GM21447 (cell line): ENCODE data around the gene AKR1C2.
"Not testable (repeated sequence)": the region's sequence is repeated elsewhere in the genome, so short reads cannot be mapped to it uniquely, and the experiment has no call there.

Experiments used
- ATAC-seq: cut with Tn5 transposase; IDR thresholded peaks from one replicate; pipeline ENCODE4 v1.9.1; 2021; ENCODE audit not compliant: unreplicated experiment

Gene AKR1C2

DNA sequence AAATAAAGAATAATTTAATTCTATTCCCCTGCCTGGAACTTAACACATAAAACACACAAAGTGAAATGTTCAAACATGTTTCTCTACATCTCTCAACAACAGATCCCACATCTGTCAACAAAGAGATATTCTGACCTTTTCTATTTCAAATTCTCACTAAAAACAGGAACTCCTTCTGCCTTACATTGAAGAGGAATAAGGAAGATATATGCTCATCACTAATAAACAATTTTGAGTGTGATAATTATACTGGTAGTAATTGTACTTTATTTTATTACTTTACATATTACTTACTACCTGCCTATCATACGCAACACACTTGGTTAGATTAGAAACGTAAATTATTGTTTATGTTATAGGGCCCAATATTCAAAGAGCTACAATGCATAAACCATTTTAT lies 13.4 kb downstream of the AKR1C2 start:
- ATAC-seq = no peak

- ATAC-seq = not testable (repeated sequence)
Measured at GRCh38 chr10:4988000-4988641, 15.5 kb downstream of the AKR1C2 start.

DNA sequence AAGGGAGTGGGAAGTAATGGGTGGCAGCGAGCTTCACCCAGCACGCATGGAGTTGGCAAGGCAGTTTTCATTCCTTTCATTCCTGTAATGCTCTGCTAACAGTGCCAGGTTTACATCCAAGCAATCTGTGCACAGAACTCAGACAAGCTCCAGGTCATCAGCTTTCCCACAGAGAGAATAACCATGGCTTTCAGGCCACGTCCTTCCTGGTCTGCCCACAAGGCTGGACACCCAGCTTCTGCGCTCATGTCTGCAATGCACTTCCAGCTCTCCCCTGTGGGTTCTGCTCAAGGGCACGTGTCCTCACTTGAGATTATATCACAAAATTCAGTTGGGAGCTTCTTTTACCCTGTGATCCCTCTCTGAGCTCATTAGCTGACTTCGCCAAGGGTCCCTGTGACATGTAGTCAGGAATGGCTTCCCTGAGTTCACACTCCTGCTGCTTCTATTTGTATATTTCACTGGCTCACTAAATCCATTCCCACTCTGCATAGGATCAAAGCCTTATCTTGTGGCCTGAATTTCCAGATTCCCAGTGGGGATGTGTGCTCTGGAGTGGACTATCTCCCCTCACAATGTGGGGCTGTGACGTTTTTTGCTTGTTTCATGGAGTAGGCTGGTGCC lies 18.6 kb downstream of the AKR1C2 start:
- ATAC-seq = no peak

GRCh38 chr10:4984223-4984622 lies 19.4 kb downstream of the AKR1C2 start:
- no peak for ATAC-seq

DNA sequence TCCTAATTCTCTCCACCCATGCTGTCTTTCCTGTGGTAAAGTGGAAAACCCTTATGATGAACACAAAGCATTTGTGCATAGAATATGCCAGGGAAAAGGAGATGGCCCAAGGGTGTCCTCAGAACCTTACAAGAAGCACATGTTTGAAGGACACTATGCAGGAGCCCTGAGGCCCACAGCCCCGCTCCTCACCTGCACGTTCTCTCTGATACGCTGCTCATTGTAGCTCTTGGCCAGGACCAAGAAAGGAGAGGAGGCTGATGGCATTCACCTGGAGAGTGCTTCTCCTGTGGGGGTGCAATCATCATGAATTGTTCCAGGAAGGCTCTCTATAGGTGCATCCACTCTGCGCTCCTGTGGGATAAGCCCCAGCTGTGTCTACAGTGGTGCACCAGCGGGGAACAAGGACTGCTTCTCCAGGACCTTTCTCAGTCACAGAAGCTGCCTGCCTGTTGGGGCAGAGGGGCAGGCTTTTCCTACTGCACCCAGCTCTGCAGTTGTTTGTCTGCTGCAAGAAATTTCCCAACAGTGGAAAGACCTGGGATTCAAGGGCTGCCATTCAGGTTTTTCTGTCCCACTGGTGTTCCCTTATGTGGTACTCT lies 19.9 kb downstream of the AKR1C2 start:
- ATAC-seq = no peak

- ATAC-seq = no peak
Measured at GRCh38 chr10:4982764-4983226, 20.9 kb downstream of the AKR1C2 start.

DNA sequence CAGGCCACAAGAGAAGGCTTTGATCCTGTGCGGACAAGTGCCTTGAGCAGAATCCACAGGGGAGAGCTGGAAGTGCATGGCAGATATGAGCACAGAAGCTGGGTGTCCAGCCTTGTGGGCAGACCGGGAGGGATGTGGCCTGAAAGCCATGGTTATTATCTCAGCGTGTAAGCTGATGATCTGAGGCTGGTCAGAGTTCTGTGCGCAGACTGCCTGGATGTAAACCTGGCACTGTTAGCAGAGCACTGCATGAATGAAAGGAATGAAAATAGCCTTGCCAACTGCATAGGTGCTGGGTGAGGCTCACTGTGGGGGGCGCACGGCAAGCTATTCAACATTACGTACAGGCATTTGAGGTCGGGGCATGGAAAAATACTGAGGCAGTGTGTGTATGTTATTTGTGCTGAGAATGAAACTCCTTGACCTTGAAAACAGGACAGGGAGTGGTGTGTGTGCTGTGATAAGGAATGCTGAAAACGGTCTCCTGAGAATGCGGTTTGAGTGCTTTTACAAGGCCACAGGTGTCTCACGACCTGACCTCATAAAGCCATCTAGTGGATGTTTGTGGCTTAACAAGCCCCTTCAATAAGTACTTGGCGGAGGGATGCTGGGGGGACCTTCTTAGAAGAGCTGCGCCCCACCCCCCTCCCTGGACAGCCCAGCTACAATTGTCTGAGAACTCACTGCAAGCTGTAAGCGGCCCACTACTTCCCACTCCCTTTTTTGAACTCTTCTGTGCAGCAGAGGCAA lies 21.8 kb downstream of the AKR1C2 start:
- no peak for ATAC-seq

DNA sequence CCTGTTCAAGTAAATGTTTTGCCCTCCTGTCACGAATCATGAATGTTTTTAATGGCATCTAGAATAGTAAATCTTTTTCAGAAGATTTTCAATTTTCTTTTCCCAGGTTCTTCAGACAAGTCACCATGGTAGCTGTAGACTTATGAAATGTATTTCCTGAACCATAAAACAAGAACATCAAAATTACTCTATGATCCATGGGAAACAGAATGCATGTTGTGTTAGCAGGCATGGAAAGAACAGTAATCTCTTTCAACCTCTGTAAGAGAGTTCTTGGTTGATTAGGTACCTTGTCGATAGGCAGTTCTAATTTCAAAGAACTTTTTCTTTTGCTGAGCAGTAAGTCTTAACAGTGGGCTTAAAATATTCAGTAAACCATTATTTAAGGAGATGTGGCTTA lies 22.9 kb downstream of the AKR1C2 start:
- ATAC-seq = no peak

- ATAC-seq = no peak
Measured at GRCh38 chr10:4978870-4979269, 24.8 kb downstream of the AKR1C2 start.

DNA sequence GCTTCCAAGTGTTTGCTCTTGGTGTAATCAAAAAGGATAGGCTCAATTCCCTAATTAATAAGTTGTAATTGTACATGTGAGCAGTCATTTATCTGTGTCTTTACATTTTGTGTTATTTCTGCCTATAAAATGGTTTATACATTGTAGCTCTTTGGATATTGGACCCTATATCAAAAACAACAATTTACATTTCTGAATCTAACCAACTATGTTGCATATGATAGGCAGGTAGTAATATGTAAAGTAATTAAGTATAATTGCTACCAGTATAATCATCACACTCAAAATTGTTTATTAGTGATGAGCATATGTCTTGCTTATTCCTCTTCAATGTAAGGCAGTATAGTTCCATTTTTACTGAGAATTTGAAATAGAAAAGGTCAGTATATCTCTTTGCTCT lies 26.6 kb downstream of the AKR1C2 start:
- no peak for ATAC-seq

DNA sequence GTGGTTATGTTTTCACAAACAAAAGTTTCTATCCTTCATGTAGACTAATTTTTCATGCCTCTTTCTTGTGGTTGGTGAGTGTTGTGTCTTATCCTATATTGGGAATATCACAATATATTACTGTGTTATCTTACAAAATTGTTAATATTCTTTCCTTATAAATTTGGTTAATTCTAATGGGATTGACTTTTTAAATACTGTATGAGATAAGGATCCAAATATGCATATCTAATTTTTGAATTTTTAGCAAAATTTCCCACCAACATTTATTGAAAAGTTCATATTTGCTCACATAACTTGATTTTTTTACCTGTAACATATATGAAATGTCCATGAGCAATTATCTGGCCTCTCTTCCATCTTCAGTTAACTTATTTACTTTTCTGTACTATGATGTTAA lies 29.3 kb downstream of the AKR1C2 start:
- not testable (repeated sequence) for ATAC-seq

DNA sequence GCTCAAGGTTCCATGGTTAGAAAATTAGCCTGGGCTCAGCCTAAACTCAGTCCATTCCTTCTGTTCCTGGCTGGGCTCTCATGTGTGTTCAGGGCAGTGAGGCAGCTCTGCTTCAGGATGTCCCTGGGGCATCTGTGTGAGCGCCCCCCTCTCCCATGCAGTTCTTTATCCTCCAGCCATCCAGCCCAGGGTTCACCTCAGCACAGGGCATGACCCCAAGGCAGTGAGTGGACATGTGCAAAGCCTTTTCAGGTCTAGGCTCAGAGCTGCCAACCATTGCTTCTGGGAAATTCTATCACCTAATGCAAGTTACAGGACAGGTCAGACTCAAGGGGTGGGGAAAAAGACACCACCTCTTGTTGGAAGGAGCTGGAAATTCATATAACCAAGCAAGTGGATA lies 30.4 kb downstream of the AKR1C2 start:
- ATAC-seq = not testable (repeated sequence)

DNA sequence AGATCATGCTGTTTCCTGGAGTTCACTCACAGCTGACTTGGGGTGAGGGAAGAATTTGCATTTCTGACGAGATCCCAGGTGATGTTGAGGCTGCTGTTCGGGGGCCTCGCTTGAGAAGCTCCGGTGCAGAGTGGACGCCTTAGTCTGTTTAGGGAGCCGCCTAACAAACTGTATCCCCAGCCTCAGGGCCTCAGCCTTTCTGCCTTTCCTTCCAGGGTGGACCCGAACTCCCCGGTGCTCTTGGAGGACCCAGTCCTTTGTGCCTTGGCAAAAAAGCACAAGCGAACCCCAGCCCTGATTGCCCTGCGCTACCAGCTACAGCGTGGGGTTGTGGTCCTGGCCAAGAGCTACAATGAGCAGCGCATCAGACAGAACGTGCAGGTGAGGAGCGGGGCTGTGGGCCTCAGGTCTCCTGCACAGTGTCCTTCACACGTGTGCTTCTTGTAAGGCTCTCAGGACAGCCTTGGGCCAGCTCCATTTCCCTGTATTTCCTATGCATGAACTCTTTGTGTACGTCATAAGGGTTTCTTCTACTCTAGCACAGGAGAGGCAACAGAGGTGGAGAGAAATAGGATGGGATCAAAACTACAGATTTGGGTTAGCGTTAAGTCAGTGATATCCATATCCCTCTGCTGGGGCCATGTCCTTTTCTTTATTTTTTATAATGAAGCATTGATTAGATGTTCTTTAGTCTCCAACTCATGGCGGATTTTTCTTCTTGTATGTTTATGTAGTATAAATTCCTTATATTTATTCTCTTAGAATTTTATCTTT lies 31.1 kb downstream of the AKR1C2 start:
- ATAC-seq = not testable (repeated sequence)

DNA sequence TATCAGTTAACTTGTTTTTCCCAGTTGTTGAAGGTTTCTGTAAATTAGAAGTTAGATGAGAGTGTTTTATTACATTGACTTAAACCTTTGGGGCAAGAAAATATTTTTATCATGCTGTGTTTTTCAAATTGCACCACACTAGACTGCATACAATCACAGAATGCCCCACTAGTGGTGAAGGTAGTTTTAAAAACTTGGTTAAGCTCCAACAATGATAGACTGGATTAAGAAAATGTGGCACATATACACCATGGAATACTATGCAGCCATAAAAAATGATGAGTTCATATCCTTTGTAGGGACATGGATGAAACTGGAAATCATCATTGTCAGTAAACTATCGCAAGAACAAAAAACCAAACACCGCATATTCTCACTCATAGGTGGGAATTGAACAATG lies 33.3 kb downstream of the AKR1C2 start:
- not testable (repeated sequence) for ATAC-seq

DNA sequence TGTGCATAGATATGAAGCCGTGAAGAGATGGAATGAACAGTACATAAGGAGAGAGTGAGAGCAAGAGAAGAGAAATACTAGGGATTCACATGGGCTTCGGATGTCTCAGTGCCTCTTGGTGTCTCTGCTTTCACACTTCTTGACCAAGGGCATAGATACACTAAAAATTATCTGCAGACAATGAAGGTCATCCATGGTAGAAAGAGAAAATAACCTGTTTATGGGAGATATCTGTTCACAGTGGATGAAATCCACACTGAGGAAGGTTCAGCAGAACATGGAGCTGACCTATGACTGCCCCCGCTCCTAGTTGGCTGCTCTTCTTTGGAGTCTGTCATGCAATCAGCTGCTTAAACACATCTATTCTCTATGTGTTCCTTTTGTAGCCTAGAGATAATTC lies 34.4 kb downstream of the AKR1C2 start:
- not testable (repeated sequence) for ATAC-seq

GRCh38 chr10:4967189-4967588 lies 36.5 kb downstream of the AKR1C2 start:
- ATAC-seq = not testable (repeated sequence)

DNA sequence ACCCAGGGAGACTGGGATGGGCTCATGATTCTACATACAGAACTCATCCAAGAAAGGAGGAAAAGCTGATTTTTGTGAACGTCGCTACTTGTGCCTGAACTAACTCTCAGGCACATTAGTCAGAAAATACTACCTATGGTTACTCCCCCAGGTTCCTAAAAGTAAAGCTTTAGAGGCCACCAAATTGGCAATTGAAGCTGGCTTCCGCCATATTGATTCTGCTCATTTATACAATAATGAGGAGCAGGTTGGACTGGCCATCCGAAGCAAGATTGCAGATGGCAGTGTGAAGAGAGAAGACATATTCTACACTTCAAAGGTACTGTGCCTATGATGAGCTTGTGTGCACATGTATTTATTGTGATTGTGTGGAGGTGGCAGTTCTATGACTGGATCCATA lies 37.9 kb downstream of the AKR1C2 start:
- ATAC-seq = not testable (repeated sequence)

DNA sequence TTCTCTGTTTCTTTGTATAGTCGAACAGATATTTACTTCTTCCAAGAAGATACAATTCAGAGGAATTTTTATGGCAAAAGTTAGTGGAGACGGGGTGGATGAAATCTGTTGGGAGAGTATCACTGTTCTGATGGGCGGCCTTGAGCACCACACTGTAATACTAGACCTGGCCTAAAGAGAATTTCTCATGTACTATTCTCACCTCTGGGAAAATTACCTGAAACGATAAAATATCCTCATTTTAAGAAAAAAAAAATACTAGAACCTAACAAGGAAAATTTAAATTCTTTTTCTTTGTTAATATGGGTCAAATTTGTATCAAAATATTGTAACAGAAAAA lies 39.9 kb downstream of the AKR1C2 start:
- ATAC-seq = not testable (repeated sequence)

DNA sequence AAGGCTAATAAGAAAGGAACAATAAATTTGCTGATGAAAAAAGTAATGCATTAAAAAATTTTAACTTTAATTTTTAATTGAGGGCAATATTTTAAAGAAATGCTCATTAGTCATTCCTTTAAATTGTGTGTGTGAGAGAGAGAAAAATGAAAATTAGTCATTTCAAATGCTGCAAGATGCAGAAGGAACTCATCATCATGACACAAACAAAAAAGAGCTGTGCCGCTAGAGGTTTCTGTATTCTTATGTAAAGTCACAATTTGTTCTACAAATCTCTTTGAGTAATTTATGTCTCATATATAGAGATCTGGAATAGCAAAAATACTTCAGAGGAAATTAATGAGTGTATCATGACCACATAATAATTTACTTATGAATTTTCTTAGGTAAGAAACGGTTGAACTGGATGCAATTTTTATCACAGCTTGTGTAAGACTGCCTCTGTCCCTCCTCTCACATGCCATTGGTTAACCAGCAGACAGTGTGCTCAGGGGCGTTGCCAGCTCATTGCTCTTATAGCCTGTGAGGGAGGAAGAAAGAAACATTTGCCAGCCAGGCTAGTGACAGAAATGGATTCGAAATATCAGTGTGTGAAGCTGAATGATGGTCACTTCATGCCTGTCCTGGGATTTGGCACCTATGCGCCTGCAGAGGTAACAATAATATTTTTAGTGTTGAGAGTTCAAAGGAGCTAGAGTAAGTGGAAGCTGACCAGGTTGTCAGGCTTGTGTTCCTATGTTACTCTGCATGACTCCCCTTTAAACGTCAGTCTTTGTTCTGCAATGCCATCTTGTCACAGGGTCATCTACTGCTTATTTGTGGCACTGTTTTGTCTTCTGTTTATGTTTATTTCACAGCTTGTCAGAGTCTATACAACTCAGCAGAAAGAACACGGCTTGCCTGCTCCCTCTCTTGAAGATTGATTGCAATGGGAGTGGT lies 40.5 kb downstream of the AKR1C2 start, which contains the start of gene AKR1C1:
Gene AKR1C1 (plus strand): TSS at position 540 of the 939 bp plus-strand sequence. CDS start 30 bp downstream, at position 570.
- ATAC-seq = not testable (repeated sequence)

DNA sequence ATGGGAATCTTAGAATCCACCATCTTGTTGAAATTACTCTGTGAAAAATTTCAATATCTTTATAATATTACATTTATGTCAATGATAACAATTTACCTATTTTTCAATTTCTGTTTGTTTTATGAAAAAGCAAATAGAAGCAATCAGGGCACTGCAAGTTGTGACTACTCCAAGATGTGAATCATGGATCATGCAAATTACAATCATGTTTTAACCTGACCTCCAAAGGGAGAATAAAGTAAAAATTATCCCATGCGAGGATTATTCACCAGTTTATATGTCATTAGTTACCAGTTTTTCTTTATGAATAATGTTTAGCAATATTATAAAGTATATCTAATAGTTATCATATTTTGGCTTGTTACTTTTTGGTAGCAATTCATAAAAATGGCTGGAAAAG lies 41.3 kb downstream of the AKR1C2 start:
- not testable (repeated sequence) for ATAC-seq
